OCI-LY3 (cell line): ENCODE results near the gene ALG2.
A peak's percentile ranks its signal among the peaks of the same experiment; 100 is the strongest.

Experiments used
- H2AFZ ChIP-seq: fragments of 200-600, 300-600 bp; shearing (Covaris generic); 2 replicates; pipeline ENCODE4 v1.6.0; 2014; ENCODE audit warnings: antibody characterized with exemption, low read depth, low read length
- H3K27ac ChIP-seq: fragments of 200-600, 300-600 bp; sonication (generic); 2 replicates; pipeline ENCODE4 v1.5.1; 2014; ENCODE audit warnings: mild to moderate bottlenecking, low read length, moderate library complexity, mixed read lengths
- H3K27me3 ChIP-seq: fragments of 200-600, 300-600 bp; sonication (generic); 2 replicates; pipeline ENCODE4 v1.6.1; 2014; ENCODE audit warnings: low read depth, low read length, mixed read lengths
- H3K36me3 ChIP-seq: fragments of 200-600, 300-600 bp; sonication (generic); replicated peaks from 2 replicates; pipeline ENCODE3; 2014; ENCODE audit warnings: low read depth, low read length, mixed read lengths
- H3K4me1 ChIP-seq: fragments of 300-600, 200-600 bp; sonication (generic); 2 replicates; pipeline ENCODE4 v1.6.1; 2014; ENCODE audit warnings: low read length, mixed read lengths
- H3K4me2 ChIP-seq: fragments of 200-600, 300-600 bp; sonication (generic); 2 replicates; pipeline ENCODE4 v1.6.1; 2014; ENCODE audit warnings: low read length, mixed read lengths
- H3K4me3 ChIP-seq: fragments of 300-600, 200-600 bp; sonication (generic); 2 replicates; pipeline ENCODE4 v1.5.1; 2014; ENCODE audit warnings: antibody characterized with exemption, mild to moderate bottlenecking, low read length, moderate library complexity
- H3K79me2 ChIP-seq: fragments of 300-600, 200-600 bp; shearing (Covaris generic); 2 replicates; pipeline ENCODE4 v1.6.1; 2014; ENCODE audit warnings: mild to moderate bottlenecking, low read length, mixed read lengths
- H3K9ac ChIP-seq: fragments of 300-600, 200-600 bp; shearing (Covaris generic); 2 replicates; pipeline ENCODE4 v1.6.0; 2014; ENCODE audit warnings: mild to moderate bottlenecking, low read length, moderate library complexity
- H3K9me3 ChIP-seq: fragments of 200-600, 300-600 bp; shearing (Covaris generic); 2 replicates; pipeline ENCODE4 v1.6.1; 2014; ENCODE audit warnings: low read length, mixed read lengths; ENCODE audit not compliant: insufficient read depth
- H4K20me1 ChIP-seq: fragments of 200-600, 300-600 bp; sonication (generic); 2 replicates; pipeline ENCODE4 v1.6.1; 2016; ENCODE audit warnings: low read length, mixed read lengths; ENCODE audit not compliant: insufficient read depth
- CTCF ChIP-seq: fragments of 200-600, 300-600 bp; sonication (generic); IDR thresholded peaks from 2 replicates; pipeline ENCODE4 v1.5.1; 2014; ENCODE audit warnings: antibody characterized with exemption, low read length, low read depth
- EZH2phosphoT487 ChIP-seq: fragments of 200-600 bp; shearing (Covaris generic); IDR thresholded peaks from 2 replicates; pipeline ENCODE4 v1.6.1; 2018; ENCODE audit warnings: antibody characterized with exemption, mixed run types, low read depth

Gene ALG2

GRCh38 chr9:99189186-99189585, 32.6 kb downstream of the ALG2 start:
- H3K4me1 ChIP-seq, result peaks cover 75% of the 10 kb centered on the region
- peak overlapping the region; percentile 22; the same call in 1 of the 2 replicates for H3K4me3 ChIP-seq
- no peak overlapping the region for H3K27ac ChIP-seq
- no peaks in the 10 kb centered on the region for H3K79me2 ChIP-seq
- no peaks in the 10 kb centered on the region for H3K9me3 ChIP-seq
- H3K9ac ChIP-seq, result no peak overlapping the region
- H3K4me2 ChIP-seq, result peak overlapping the region; percentile 55
- no peaks in the 10 kb centered on the region for H4K20me1 ChIP-seq
- no peak for TF ChIP-seq EZH2phosphoT487
- no peak for TF ChIP-seq CTCF
- H3K27me3 ChIP-seq, result no peaks in the 10 kb centered on the region
- H2AFZ ChIP-seq, result no peak overlapping the region
- no peaks in the 10 kb centered on the region for H3K36me3 ChIP-seq

GRCh38 chr9:99187311-99187710, 34.4 kb downstream of the ALG2 start:
- H3K9ac ChIP-seq, result peak overlapping the region; percentile 26; the same call in 1 of the 2 replicates
- H3K4me2 ChIP-seq, result peak overlapping the region; percentile 59
- no peaks in the 10 kb centered on the region for H3K9me3 ChIP-seq
- peaks cover 8% of the 10 kb centered on the region for H3K36me3 ChIP-seq
- H3K27me3 ChIP-seq, result no peaks in the 10 kb centered on the region
- peak overlapping the region; percentile 33 for H3K4me3 ChIP-seq
- TF ChIP-seq CTCF (no peak), EZH2phosphoT487 (no peak)
- H3K79me2 ChIP-seq, result peaks cover 12% of the 10 kb centered on the region
- no peak overlapping the region for H2AFZ ChIP-seq
- H4K20me1 ChIP-seq, result no peaks in the 10 kb centered on the region
- H3K4me1 ChIP-seq, result peaks cover 84% of the 10 kb centered on the region
- peak overlapping the region; percentile 65 for H3K27ac ChIP-seq

DNA sequence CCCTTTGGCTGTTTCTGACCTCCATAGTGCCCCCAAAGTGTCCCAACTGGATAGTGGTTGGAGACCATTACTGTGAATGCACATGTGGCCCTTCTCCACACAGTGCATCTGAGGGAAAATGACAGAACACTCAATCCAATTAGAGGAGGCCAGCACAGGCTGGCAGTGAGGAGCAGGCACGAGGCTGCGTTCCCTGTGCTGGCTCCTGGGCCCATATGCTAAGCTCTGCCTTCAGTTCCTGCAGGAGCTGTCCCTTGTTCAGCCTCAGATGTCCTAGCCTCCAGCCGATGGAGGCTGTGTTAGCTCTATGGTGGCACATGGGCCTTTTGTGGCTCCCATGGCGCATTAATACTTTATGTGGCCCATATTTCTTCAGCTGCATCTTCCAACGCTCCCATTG, 35.8 kb downstream of the ALG2 start:
- no peak overlapping the region for H3K4me2 ChIP-seq
- no peak for TF ChIP-seq EZH2phosphoT487
- H3K4me3 ChIP-seq, result no peak overlapping the region
- peaks cover 13% of the 10 kb centered on the region for H3K36me3 ChIP-seq
- no peak overlapping the region for H3K9ac ChIP-seq
- no peak overlapping the region for H3K27ac ChIP-seq
- H3K4me1 ChIP-seq, result peaks cover 98% of the 10 kb centered on the region
- H4K20me1 ChIP-seq, result no peaks in the 10 kb centered on the region
- H2AFZ ChIP-seq, result no peak overlapping the region
- H3K9me3 ChIP-seq, result no peaks in the 10 kb centered on the region
- no peaks in the 10 kb centered on the region for H3K27me3 ChIP-seq
- H3K79me2 ChIP-seq, result peaks cover 20% of the 10 kb centered on the region

- Histone ChIP-seq H3K9ac (peak overlapping the region; percentile 52), H3K27me3 (no peaks in the 10 kb centered on the region), H4K20me1 (no peaks in the 10 kb centered on the region), H3K9me3 (no peaks in the 10 kb centered on the region), H3K79me2 (peaks cover 23% of the 10 kb centered on the region), H2AFZ (no peak overlapping the region), H3K4me3 (peak overlapping the region; percentile 49), H3K27ac (peak overlapping the region; percentile 99), H3K36me3 (peaks cover 15% of the 10 kb centered on the region), H3K4me2 (peak overlapping the region; percentile 58), H3K4me1 (peaks cover 99% of the 10 kb centered on the region)
- TF ChIP-seq EZH2phosphoT487 (no peak), CTCF (no peak)
Measured at GRCh38 chr9:99185348-99185632, 36.5 kb downstream of the ALG2 start.
